NT2/D1 (cell line): ENCODE measurements around the gene NOTCH3.

Source experiments
- DNase-seq: peaks from one replicate; pipeline ENCODE4 v3.0.0-alpha.2; 2011; ENCODE audit warnings: low read depth, low spot score
- H3K27me3 ChIP-seq: 2 replicates; pipeline ENCODE4 v1.6.0; 2011; ENCODE audit warnings: mild to moderate bottlenecking; ENCODE audit not compliant: insufficient read length, insufficient read depth
- H3K36me3 ChIP-seq: 2 replicates; pipeline ENCODE4 v1.6.1; 2011; ENCODE audit warnings: mild to moderate bottlenecking, low read length, mixed read lengths; ENCODE audit not compliant: insufficient read depth, insufficient read length
- H3K4me1 ChIP-seq: 2 replicates; pipeline ENCODE4 v1.5.1; 2011; ENCODE audit not compliant: insufficient read depth, insufficient read length
- H3K4me3 ChIP-seq: 2 replicates; pipeline ENCODE4 v1.5.1; 2011; ENCODE audit warnings: low read depth; ENCODE audit not compliant: insufficient read length
- H3K9ac ChIP-seq: 2 replicates; pipeline ENCODE4 v1.6.0; 2011; ENCODE audit warnings: low read depth; ENCODE audit not compliant: insufficient read length
- H3K9me3 ChIP-seq: 2 replicates; pipeline ENCODE4 v1.5.1; 2011; ENCODE audit warnings: mild to moderate bottlenecking, low read length; ENCODE audit not compliant: insufficient read depth
- SUZ12 ChIP-seq: IDR thresholded peaks from 2 replicates; pipeline ENCODE4 v1.6.1; 2011; ENCODE audit not compliant: insufficient read length, insufficient read depth; ENCODE audit errors: extremely low read depth
- YY1 ChIP-seq: IDR thresholded peaks from 2 replicates; pipeline ENCODE4 v1.6.1; 2011; ENCODE audit not compliant: insufficient read length, insufficient read depth
- ZNF274 ChIP-seq: IDR thresholded peaks from 2 replicates; pipeline ENCODE4 v1.6.1; 2011; ENCODE audit warnings: mild to moderate bottlenecking, low read depth, low read length

Gene NOTCH3

GRCh38 chr19:15129856-15130585 lies 70.8 kb downstream of the NOTCH3 start:
- no peak for DNase-seq
- no peaks in the 10 kb centered on the region for H3K9me3 ChIP-seq
- H3K27me3 ChIP-seq, result no peaks in the 10 kb centered on the region
- TF ChIP-seq SUZ12 (no peak), YY1 (no peak), ZNF274 (no peak)
- H3K9ac ChIP-seq, result no peak overlapping the region
- no peak overlapping the region for H3K4me3 ChIP-seq
- H3K4me1 ChIP-seq, result peaks cover 5% of the 10 kb centered on the region
- H3K36me3 ChIP-seq, result no peaks in the 10 kb centered on the region

GRCh38 chr19:15128162-15128770 lies 72.5 kb downstream of the NOTCH3 start:
- H3K27me3 ChIP-seq, result no peaks in the 10 kb centered on the region
- H3K9ac ChIP-seq, result no peak overlapping the region
- DNase-seq, result no peak
- H3K4me1 ChIP-seq, result peaks cover 8% of the 10 kb centered on the region
- no peaks in the 10 kb centered on the region for H3K9me3 ChIP-seq
- no peak overlapping the region for H3K4me3 ChIP-seq
- peaks cover 8% of the 10 kb centered on the region for H3K36me3 ChIP-seq
- no peak for TF ChIP-seq SUZ12
- no peak for TF ChIP-seq YY1
- TF ChIP-seq ZNF274, result no peak

- no peaks in the 10 kb centered on the region for H3K9me3 ChIP-seq
- no peak for TF ChIP-seq SUZ12
- TF ChIP-seq YY1, result no peak
- no peak for TF ChIP-seq ZNF274
- no peaks in the 10 kb centered on the region for H3K27me3 ChIP-seq
- no peak for DNase-seq
- H3K4me3 ChIP-seq, result peak overlapping the region; percentile 76
- H3K36me3 ChIP-seq, result peaks cover 23% of the 10 kb centered on the region
- peaks cover 8% of the 10 kb centered on the region for H3K4me1 ChIP-seq
- H3K9ac ChIP-seq, result peak overlapping the region; percentile 59
These were observed 74.5 kb downstream of the NOTCH3 start for GRCh38 chr19:15126131-15126910.

- Histone ChIP-seq H3K9me3 (no peaks in the 10 kb centered on the region), H3K4me3 (peak overlapping the region; percentile 76), H3K27me3 (no peaks in the 10 kb centered on the region), H3K4me1 (peaks cover 8% of the 10 kb centered on the region), H3K36me3 (peaks cover 32% of the 10 kb centered on the region), H3K9ac (peak overlapping the region; percentile 97)
- peak; percentile 98 for DNase-seq
- TF ChIP-seq YY1 (no peak), ZNF274 (no peak), SUZ12 (no peak)
These were observed 75.3 kb downstream of the NOTCH3 start for GRCh38 chr19:15125232-15126067.

- no peak for DNase-seq
- Histone ChIP-seq H3K4me3 (peak overlapping the region; percentile 76), H3K36me3 (peaks cover 39% of the 10 kb centered on the region)
These were observed 76.1 kb downstream of the NOTCH3 start for GRCh38 chr19:15124572-15125231.

GRCh38 chr19:15123900-15124299 lies 76.9 kb downstream of the NOTCH3 start:
- no peak for DNase-seq
- Histone ChIP-seq H3K36me3 (peaks cover 46% of the 10 kb centered on the region), H3K4me3 (peak overlapping the region; percentile 76), H3K9me3 (peaks cover 4% of the 10 kb centered on the region; the same call in 1 of the 2 replicates), H3K4me1 (peaks cover 4% of the 10 kb centered on the region), H3K9ac (peak overlapping the region; percentile 97), H3K27me3 (no peaks in the 10 kb centered on the region)
- no peak for TF ChIP-seq ZNF274
- no peak for TF ChIP-seq SUZ12
- no peak for TF ChIP-seq YY1

More at GRCh38 chr19:15124572-15125231, 76.1 kb downstream of the NOTCH3 start:
- Histone ChIP-seq H3K9me3 (no peaks in the 10 kb centered on the region), H3K9ac (peak overlapping the region; percentile 97), H3K4me1 (peaks cover 4% of the 10 kb centered on the region), H3K27me3 (no peaks in the 10 kb centered on the region)
- no peak for TF ChIP-seq SUZ12
- TF ChIP-seq ZNF274, result no peak
- no peak for TF ChIP-seq YY1
